Ishikawa (cell line): ENCODE data around the gene MTHFS.

ENCODE experiments used
- CEBPB ChIP-seq: IDR thresholded peaks from 2 replicates; pipeline ENCODE4 v1.6.1; 2012
- CREB1 ChIP-seq: IDR thresholded peaks from 2 replicates; pipeline ENCODE4 v1.6.1; 2012; ENCODE audit warnings: low read depth
- EGR1 ChIP-seq: IDR thresholded peaks from 2 replicates; pipeline ENCODE4 v1.6.1; 2012
- EP300 ChIP-seq: IDR thresholded peaks from 2 replicates; pipeline ENCODE4 v1.6.1; 2012; ENCODE audit warnings: borderline replicate concordance
- FOXM1 ChIP-seq: IDR thresholded peaks from 2 replicates; pipeline ENCODE4 v1.6.1; 2012; ENCODE audit warnings: low read depth, borderline replicate concordance
- MAX ChIP-seq: IDR thresholded peaks from 2 replicates; pipeline ENCODE4 v1.6.1; 2012
- NFIC ChIP-seq: IDR thresholded peaks from 2 replicates; pipeline ENCODE4 v1.6.1; 2012
- RAD21 ChIP-seq: IDR thresholded peaks from 2 replicates; pipeline ENCODE4 v1.6.1; 2012; ENCODE audit warnings: low read depth
- REST ChIP-seq: IDR thresholded peaks from 2 replicates; pipeline ENCODE4 v1.6.1; 2012; ENCODE audit warnings: low read depth, mild to moderate bottlenecking
- TAF1 ChIP-seq: IDR thresholded peaks from 2 replicates; pipeline ENCODE4 v1.6.1; 2012; ENCODE audit warnings: low read depth, mild to moderate bottlenecking
- TCF12 ChIP-seq: IDR thresholded peaks from 2 replicates; pipeline ENCODE4 v1.6.1; 2012; ENCODE audit warnings: low read depth
- TEAD4 ChIP-seq: IDR thresholded peaks from 2 replicates; pipeline ENCODE4 v1.6.1; 2012
- USF1 ChIP-seq: IDR thresholded peaks from 2 replicates; pipeline ENCODE4 v1.6.1; 2012
- YY1 ChIP-seq: IDR thresholded peaks from 2 replicates; pipeline ENCODE4 v1.6.1; 2012; ENCODE audit warnings: low read depth
- ZBTB7A ChIP-seq: IDR thresholded peaks from 2 replicates; pipeline ENCODE4 v1.6.1; 2012; ENCODE audit warnings: low read depth

MTHFS gene

GRCh38 chr15:79919749-79920511 is 23.1 kb upstream of the MTHFS start:
- TF ChIP-seq REST (no peak), FOXM1 (no peak), ZBTB7A (no peak), TEAD4 (no peak), TCF12 (no peak)

- no peak for TF ChIP-seq MAX
- TF ChIP-seq USF1, result no peak
- no peak for TF ChIP-seq FOXM1
- no peak for TF ChIP-seq EGR1
- no peak for TF ChIP-seq TAF1
Observed at GRCh38 chr15:79919090-79919748, 22.4 kb upstream of the MTHFS start.

GRCh38 chr15:79918278-79918677 is 21.5 kb upstream of the MTHFS start:
- TF ChIP-seq ZBTB7A (no peak), EP300 (no peak), CREB1 (no peak), RAD21 (no peak)

GRCh38 chr15:79916502-79917132 is 19.8 kb upstream of the MTHFS start:
- TF ChIP-seq CREB1 (no peak), NFIC (peak; percentile 14; the same call in 1 of the 2 replicates)

GRCh38 chr15:79915776-79916501 is 19.1 kb upstream of the MTHFS start:
- peak; percentile 55 for TF ChIP-seq USF1

GRCh38 chr15:79914728-79915127 is 17.9 kb upstream of the MTHFS start:
- TF ChIP-seq REST (no peak), CREB1 (no peak), TAF1 (no peak), YY1 (no peak), EP300 (no peak), ZBTB7A (no peak), RAD21 (no peak), CEBPB (no peak), EGR1 (no peak), MAX (no peak), TCF12 (no peak)
